Measurements from ENCODE around the gene NUDC. TPM values are rescaled to one million over a fixed set of nuclear protein-coding genes. Genes with fewer than 3 reads are reported as not detected.

Gene NUDC
- total RNA-seq, 1 donor from 2014 or later, result 71.7 TPM

DNA sequence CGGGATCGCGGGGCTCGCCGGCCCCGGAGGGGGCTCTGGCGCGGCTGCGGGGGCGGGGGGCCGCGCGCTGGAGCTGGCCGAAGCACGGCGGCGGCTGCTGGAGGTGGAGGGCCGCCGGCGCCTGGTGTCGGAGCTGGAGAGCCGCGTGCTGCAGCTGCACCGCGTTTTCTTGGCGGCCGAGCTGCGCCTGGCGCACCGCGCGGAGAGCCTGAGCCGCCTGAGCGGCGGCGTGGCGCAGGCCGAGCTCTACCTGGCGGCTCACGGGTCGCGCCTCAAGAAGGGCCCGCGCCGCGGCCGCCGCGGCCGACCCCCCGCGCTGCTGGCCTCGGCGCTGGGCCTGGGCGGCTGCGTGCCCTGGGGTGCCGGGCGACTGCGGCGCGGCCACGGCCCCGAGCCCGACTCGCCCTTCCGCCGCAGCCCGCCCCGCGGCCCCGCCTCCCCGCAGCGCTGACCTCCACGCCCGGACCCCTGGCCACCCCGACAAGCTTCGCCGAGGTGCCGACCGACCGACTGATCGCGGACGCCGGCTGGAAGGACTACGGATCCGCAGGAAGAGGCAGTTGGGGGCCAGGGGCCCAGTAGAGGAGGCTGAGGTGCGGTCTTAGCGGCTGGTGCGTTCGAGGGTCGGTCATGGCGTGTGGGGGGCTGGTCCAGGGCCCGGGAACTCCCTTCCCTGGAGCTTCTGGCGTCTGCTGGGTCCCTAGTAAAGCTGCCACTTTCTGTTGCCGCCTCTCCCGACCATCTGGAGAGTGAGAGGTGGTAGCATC lies 72.7 kb downstream of the NUDC start:
- Mint-ChIP-seq H3K9me3 (no peaks in the 10 kb centered on the region), H3K27me3 (peaks cover 33% of the 10 kb centered on the region), H3K27ac (no peak overlapping the region), H3K4me3 (peak overlapping the region; percentile 81), H3K36me3 (ENCODE audit: low read depth) (no peaks in the 10 kb centered on the region), H3K4me1 (peaks cover 20% of the 10 kb centered on the region)
- ChIA-PET POLR2A (interaction anchor here (1.0 to 1.3 kb wide), 3 partner anchors 8 to 493 kb away, joined by 3 read pairs; partner anchors contain the start of gene TENT5B), CTCF (interaction anchor here (0.7 kb wide), 1 partner anchor 8 kb away, joined by 3 read pairs; no protein-coding TSS in a partner anchor)
- TF ChIP-seq, protein P1, sequence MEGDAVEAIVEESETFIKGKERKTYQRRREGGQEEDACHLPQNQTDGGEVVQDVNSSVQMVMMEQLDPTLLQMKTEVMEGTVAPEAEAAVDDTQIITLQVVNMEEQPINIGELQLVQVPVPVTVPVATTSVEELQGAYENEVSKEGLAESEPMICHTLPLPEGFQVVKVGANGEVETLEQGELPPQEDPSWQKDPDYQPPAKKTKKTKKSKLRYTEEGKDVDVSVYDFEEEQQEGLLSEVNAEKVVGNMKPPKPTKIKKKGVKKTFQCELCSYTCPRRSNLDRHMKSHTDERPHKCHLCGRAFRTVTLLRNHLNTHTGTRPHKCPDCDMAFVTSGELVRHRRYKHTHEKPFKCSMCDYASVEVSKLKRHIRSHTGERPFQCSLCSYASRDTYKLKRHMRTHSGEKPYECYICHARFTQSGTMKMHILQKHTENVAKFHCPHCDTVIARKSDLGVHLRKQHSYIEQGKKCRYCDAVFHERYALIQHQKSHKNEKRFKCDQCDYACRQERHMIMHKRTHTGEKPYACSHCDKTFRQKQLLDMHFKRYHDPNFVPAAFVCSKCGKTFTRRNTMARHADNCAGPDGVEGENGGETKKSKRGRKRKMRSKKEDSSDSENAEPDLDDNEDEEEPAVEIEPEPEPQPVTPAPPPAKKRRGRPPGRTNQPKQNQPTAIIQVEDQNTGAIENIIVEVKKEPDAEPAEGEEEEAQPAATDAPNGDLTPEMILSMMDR (IDR thresholded peaks at IDR 0.05), result no peak
- DNase-seq, result no peak
- ATAC-seq (ENCODE audit: low read depth), result peak; percentile 22
- intact Hi-C loops (cut with micrococcal nuclease), result no loop called here

DNA sequence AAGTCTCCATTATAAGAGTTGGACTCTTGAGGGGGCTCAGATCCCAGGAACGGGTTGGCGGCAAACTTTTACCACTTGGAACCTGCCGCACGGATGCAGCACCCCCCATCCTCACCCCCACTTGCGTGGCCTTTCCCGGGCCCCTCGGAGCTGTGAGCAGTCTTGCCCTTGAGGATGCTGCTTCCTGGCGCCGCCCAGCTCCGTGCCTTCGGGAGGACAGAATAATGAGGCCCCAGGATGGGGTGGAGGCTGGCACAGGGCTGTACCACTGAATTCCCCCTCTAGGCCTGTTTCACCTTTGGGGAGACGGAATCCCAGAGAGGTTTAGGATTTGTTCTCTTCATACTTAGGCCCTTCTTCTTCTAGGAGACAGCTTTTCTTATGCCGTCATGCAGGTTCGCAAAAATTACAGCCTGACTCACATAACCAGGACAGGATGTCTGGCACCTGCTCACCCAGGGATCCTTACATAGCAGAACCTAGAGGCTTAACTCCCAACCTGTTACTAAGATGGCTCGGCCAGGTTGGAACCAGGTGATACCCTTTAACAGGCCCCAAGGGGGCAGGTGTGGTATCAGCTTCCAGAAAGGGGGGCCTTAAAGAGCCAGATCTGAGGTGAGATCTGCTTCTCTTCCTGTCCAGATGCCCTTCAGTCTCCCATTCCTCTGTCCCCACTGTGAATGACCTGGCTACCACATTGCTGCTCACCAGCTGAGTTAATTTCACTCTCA lies 73.4 kb downstream of the NUDC start:
- peaks cover 33% of the 10 kb centered on the region for H3K27me3 Mint-ChIP-seq
- ATAC-seq (ENCODE audit: low read depth) (no peak), DNase-seq (no peak)
- H3K27ac Mint-ChIP-seq, result no peak overlapping the region
- ChIA-PET CTCF (interaction anchor here (4.1 kb wide), 1 partner anchor 50 kb away, joined by 41 read pairs; no protein-coding TSS in a partner anchor), POLR2A (interaction anchor here (1.0 to 1.3 kb wide), 2 partner anchors 17 to 494 kb away, joined by 3 read pairs; partner anchors contain the start of gene TENT5B)
- TF ChIP-seq, protein P1 (IDR thresholded peaks at IDR 0.05), result no peak
- H3K4me1 Mint-ChIP-seq, result peaks cover 20% of the 10 kb centered on the region
- H3K9me3 Mint-ChIP-seq, result no peaks in the 10 kb centered on the region
- H3K36me3 Mint-ChIP-seq (ENCODE audit: low read depth), result no peaks in the 10 kb centered on the region
- peak overlapping the region; percentile 81 for H3K4me3 Mint-ChIP-seq
- intact Hi-C loops (cut with micrococcal nuclease), result no loop called here

DNA sequence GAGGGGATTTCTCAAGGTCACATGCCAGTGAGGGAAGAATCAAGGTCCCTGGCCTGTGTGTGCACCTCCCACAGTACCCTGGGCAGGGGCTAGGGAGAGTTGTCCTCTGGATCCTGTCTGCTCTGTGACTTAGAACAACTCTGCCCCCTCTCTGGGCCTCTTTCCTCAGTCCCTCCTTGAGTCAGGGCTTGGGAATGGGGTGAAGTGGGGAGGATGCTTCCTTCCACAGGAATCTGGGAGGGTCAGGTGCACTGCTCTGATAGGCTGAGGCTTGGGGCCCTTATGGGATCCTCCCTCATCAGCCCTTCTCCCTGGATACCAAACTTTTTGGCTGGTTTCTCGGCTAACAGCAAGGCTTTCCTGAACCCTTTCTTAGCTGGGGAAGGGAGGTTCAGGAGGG lies 74.5 kb downstream of the NUDC start:
- no peaks in the 10 kb centered on the region for H3K36me3 Mint-ChIP-seq (ENCODE audit: low read depth)
- CTCF ChIA-PET, result interaction anchor here (1.2 to 4.1 kb wide), 6 partner anchors 10 to 116 kb away, joined by 3 to 41 read pairs (median 3); no protein-coding TSS in a partner anchor
- no peak overlapping the region for H3K4me3 Mint-ChIP-seq
- TF ChIP-seq, protein P1 (IDR thresholded peaks at IDR 0.05), result no peak
- H3K9me3 Mint-ChIP-seq, result no peaks in the 10 kb centered on the region
- intact Hi-C loops (cut with micrococcal nuclease), result no loop called here
- no peak overlapping the region for H3K27ac Mint-ChIP-seq
- POLR2A ChIA-PET, result no interaction called here
- peaks cover 29% of the 10 kb centered on the region for H3K27me3 Mint-ChIP-seq
- H3K4me1 Mint-ChIP-seq, result peaks cover 24% of the 10 kb centered on the region
- ATAC-seq (ENCODE audit: low read depth), result no peak
- no peak for DNase-seq

Other genes with a start within 250 kb of the NUDC start
- 116 and 142 TPM in 2 replicates for gene ARID1A, start 225.7 kb upstream of the NUDC start, total RNA-seq
- gene PIGV, start 133.8 kb upstream of the NUDC start, total RNA-seq, result 29.6 and 35.4 TPM in 2 replicates
- gene ZDHHC18, start 95.1 kb upstream of the NUDC start, total RNA-seq, result 27.1 and 30.3 TPM in 2 replicates
- gene SFN, start 58.6 kb upstream of the NUDC start, total RNA-seq, result 0.22 and 0.29 TPM in 2 replicates
- gene GPN2, start 31.5 kb upstream of the NUDC start, total RNA-seq, result 42.6 and 48.6 TPM in 2 replicates
- 24.0 and 26.0 TPM in 2 replicates for gene GPATCH3, start 21.3 kb upstream of the NUDC start, total RNA-seq
- not detected in 2 replicates for gene NR0B2, start 7.8 kb upstream of the NUDC start, total RNA-seq
- 0.59 and 0.75 TPM in 2 replicates for gene KDF1, start 38.7 kb downstream of the NUDC start, total RNA-seq
- gene TRNP1, start 71.9 kb downstream of the NUDC start, total RNA-seq, result 0.24 and 0.44 TPM in 2 replicates
- not detected in 2 replicates for gene TENT5B, start 91.1 kb downstream of the NUDC start, total RNA-seq
- 12.2 and 13.6 TPM in 2 replicates for gene SLC9A1, start 233.4 kb downstream of the NUDC start, total RNA-seq